HG03175 (cell line): ENCODE data around the gene INTS11.
A peak's percentile ranks its signal among the peaks of the same experiment; 100 is the strongest.

ENCODE experiments used
- ATAC-seq: cut with Tn5 transposase; IDR thresholded peaks from one replicate; pipeline ENCODE4 v1.9.1; 2021; ENCODE audit warnings: mild to moderate bottlenecking, moderate library complexity; ENCODE audit not compliant: unreplicated experiment

INTS11 gene

GRCh38 chr1:1358433-1359271, 34.2 kb upstream of the INTS11 start, which contains the start of gene MXRA8:
Gene MXRA8 (minus strand): TSS chr1:1358555. CDS start chr1:1358504, 51 bp downstream.
- no peak for ATAC-seq

- no peak for ATAC-seq
These were observed 33.5 kb upstream of the INTS11 start for GRCh38 chr1:1357871-1358432.

- ATAC-seq = no peak
These were observed 32.4 kb upstream of the INTS11 start for GRCh38 chr1:1356796-1357401.

GRCh38 chr1:1356166-1356795, 31.8 kb upstream of the INTS11 start:
- no peak for ATAC-seq

- no peak for ATAC-seq
These were observed 31.0 kb upstream of the INTS11 start for GRCh38 chr1:1355416-1355815.

- ATAC-seq = no peak
These were observed 30.1 kb upstream of the INTS11 start for GRCh38 chr1:1354271-1355247.

- no peak for ATAC-seq
These were observed 29.1 kb upstream of the INTS11 start for GRCh38 chr1:1353389-1354151.

GRCh38 chr1:1352786-1353388, 28.4 kb upstream of the INTS11 start:
- no peak for ATAC-seq

- ATAC-seq = no peak
These were observed 27.3 kb upstream of the INTS11 start for GRCh38 chr1:1351511-1352427.

GRCh38 chr1:1349256-1350012, 25.0 kb upstream of the INTS11 start, which contains the start of gene DVL1:
Gene DVL1 (minus strand): TSS chr1:1349418. CDS start chr1:1349065, 353 bp downstream.
- ATAC-seq = peak; percentile 71

GRCh38 chr1:1348420-1349255, 24.2 kb upstream of the INTS11 start:
- ATAC-seq = peak; percentile 30

- ATAC-seq = no peak
These were observed 23.4 kb upstream of the INTS11 start for GRCh38 chr1:1347663-1348419.

GRCh38 chr1:1347026-1347595, 22.7 kb upstream of the INTS11 start:
- ATAC-seq = no peak

- ATAC-seq = no peak
These were observed 22.0 kb upstream of the INTS11 start for GRCh38 chr1:1346501-1346890.

- ATAC-seq = no peak
These were observed 21.5 kb upstream of the INTS11 start for GRCh38 chr1:1345860-1346500.
